DMS153 treated with DMSO at 0.1 percent for 48 hours (cell line): ENCODE data around the gene MLF1.
"Not testable (repeated sequence)": the region's sequence is repeated elsewhere in the genome, so short reads cannot be mapped to it uniquely, and the experiment has no call there.

Experiments used
- DNase-seq: peaks from one replicate; lab custom pipeline; 2025; ENCODE audit not compliant: unreplicated experiment; lab: John Stamatoyannopoulos, UW

Gene MLF1

DNA sequence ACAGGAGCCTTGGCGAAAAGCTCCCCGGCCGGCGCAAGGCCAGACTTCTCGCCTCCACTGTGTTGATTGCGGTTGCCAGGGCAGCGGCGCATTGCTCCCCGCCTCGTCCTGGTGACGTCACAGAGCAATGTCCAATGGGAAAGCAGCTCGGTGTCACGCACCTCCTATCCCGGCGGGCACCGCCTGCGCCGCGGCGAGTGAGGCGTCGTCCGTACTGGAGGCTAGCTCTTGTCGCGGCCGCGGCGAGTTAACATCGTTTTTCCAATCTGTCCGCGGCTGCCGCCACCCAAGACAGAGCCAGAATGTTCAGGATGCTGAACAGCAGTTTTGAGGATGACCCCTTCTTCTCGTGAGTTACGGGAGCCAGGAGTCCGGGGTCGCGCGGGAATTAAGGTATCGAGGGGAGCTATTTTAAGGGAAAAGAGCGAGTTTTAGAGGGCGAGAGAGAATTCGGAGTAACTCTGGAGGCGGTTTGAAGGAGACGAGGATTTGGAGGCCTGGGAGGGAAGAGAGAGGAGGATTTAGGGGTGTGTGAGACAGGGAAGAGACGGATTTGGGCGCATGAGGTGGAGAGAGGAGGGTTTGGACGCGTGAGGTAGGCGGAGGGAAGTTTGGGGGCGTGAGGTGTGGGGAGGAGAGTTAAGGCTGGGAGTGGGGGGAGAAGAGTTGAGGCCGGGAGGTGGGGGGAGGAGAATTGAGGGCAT is at the start of gene MLF1:
Gene MLF1, plus strand, starts transcription at position 196 of the 704 bp plus-strand sequence. Its CDS starts 107 bp downstream, at position 303.
- DNase-seq: peak; percentile 73

DNA sequence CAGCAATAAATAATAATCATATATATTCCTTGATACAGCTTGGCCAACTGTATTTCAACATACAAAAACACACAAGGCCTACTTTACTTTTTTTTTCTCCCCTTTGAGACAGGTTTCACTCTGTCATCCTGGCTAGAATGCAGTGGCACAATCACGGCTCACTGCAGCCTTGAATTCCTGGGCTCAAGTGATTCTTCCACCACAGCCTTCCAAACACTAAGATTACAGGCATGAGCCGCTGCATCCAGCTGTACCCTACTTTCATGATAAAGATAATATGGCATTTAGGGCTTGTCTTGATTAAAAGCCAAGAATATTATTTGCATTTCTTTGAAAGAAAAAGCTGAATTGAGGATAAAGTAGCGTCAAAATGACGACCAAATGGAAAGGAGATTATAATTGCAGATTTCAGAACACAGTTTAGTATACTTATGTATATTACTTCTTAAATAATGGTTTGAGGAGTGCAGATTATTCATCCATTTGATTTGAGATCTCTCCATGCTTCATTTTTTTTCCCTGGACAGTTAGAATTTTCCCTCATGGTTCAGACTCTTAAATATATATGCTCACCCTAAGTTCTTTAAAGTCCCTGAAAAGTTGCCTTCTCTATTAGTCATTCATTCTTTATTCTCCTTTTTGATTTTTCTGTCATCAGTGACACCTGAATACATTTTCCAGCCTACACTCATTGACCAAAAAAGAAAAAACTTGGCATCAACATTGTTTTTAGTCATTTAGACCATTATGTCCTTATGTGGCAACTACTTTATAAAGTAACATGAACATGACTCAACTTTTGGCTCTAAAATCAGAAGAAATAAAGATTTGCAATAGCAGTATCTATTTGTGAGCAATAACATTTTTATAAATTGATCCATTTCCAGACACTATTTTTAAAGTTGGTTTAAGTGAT is 48.5 kb upstream of the MLF1 start:
- no peak for DNase-seq

- DNase-seq: no peak
These were observed 42.8 kb upstream of the MLF1 start for GRCh38 chr3:158528076-158528674.

GRCh38 chr3:158531334-158531733 is 39.7 kb upstream of the MLF1 start:
- peak; percentile 16 for DNase-seq

GRCh38 chr3:158532099-158532734 is 38.8 kb upstream of the MLF1 start:
- DNase-seq: peak; percentile 24

DNA sequence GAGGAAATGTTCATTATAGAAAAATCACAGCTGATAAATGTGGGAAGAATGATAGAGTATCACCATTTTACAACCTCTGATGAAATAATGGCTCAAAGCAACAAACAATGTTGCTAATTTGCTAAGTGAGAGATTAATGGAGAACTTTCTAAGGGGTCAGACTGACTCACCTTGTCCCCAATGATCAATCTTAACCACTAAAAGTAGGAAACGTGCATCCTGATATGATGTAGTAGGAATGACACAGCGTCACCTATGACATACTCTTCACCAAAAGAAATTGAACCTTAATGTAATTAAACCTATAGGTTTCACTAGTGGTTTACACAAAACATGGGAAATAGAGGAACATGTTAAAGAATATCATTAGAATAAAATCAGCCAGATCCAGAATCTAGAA is 35.1 kb upstream of the MLF1 start:
- DNase-seq: no peak

DNA sequence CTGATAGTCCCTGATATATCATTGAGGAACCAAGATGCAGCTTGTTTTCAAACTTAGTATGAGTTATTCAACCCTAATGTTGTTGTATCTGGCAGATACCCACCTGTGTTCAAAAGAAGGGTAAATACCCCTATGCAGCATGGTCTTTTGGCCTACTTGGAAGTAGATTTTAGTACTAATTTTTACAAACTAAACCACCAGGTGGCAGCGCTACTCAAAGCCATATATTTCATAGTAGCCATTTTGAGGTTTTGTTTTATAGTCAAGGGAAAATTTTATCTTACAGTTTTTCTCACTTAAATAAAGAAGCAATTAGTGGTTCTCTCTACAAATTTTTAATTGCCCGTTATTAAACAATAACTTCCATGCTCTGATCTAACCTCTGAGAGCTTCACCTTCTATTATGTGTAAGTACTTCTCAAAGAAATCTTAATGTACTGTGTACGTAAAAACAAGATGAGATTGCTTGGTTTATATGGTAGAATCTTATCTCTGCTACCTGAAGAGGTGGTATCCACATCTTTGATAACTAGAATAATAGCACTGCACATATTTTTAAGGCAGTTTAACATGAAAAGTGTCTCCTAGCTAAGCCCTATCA is 31.5 kb upstream of the MLF1 start:
- peak; percentile 31 for DNase-seq

GRCh38 chr3:158540066-158540465 is 30.9 kb upstream of the MLF1 start:
- no peak for DNase-seq

DNA sequence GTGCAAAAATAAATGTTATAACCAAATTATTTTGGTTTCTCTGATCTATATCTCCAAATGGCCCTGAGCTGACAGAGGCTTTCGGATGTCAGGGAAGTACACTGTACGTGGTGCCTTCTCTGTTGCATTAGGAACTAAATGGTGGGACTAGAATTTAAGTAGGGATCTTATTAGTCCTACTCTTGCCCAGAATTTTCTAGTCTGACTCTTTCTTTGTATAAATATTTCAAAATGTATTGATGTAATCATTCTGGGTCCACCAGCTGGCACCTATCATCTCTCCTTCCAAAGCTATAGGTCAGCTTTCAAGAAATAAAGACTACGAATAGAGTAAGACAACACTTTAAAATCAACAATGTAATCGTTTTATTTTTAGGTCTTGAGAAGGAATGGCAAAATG is 22.3 kb upstream of the MLF1 start:
- DNase-seq: no peak

DNA sequence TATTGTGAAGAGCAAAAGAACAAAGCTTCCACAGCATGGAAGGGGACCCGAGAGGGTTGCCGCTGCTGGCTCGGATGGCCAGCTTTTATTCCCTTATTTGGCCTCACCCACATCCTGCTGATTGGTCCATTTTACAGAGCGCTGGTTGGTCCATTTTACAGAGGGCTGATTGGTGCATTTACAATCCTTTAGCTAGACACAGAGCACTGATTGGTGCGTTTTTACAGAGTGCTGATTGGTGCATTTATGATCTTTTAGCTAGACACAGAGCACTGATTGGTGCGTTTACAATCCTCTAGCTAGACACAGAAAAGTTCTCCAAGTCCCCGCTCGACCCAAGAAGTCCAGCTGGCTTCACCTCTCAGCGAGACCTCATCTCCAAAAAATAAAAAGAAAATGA is 21.1 kb upstream of the MLF1 start:
- not testable (repeated sequence) for DNase-seq

DNA sequence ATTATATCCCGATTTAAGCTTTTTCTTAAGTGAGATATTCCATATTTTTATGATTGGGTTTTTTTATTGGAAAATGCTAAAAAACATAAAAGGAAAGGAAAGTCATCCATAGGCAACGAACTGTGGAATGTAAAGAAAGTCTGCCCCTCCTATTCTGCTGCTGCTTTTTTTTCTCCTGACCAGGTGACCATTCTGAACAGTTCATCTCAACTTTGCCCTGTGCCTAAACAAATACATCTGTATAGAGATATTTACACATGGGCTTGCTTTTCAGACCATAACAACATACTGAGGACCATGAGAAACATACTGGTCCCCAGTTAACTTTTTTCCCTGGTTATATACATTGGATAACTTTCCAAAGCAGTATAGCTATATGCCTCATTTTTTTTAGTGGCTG is 18.9 kb upstream of the MLF1 start:
- DNase-seq: no peak

GRCh38 chr3:158559504-158559903 is 11.5 kb upstream of the MLF1 start:
- no peak for DNase-seq

GRCh38 chr3:158560979-158561378 is 10.0 kb upstream of the MLF1 start:
- no peak for DNase-seq

DNA sequence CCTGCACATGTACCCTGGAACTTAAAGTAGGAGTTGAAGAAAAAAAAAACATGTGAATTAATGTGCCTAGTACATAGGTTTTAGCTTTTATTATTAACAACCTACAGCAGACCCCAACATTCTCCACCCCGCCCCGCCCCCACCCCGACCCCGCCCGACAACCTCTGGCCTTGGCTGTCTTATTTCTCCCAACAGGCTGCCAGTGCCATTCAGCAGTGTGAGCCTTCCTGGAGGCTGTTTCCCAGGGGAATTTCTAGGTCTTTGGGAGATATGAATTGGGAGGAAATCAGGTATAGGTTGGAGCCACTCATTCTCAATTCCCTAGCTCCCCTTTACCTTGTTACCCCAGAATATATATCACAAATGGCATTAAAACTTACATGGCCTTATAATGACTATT is 8.3 kb upstream of the MLF1 start:
- DNase-seq: no peak

- no peak for DNase-seq
These were observed 7.9 kb upstream of the MLF1 start for GRCh38 chr3:158563076-158563475.

GRCh38 chr3:158565076-158565475 is 5.9 kb upstream of the MLF1 start:
- DNase-seq: no peak

- no peak for DNase-seq
These were observed 2.2 kb upstream of the MLF1 start for GRCh38 chr3:158568784-158569183.

DNA sequence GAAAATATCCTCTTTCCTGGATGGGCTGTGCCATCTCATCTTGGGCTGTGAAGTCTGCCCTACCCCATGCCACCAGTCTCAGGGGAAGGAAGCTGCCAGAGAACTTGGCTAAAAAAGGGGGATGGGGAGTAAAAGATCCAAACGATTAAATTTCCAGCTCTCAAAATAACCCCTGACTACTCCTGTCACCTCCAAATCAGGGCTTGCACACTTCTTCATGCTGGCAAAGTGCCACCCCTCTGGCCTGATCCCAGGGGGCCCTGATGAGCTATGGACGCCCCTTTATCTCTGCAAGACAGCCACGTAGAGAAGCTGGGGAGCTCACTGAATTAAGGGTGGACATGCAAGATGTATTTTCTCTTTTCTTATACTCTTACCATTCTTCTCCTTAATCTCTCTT is 1.2 kb upstream of the MLF1 start:
- DNase-seq: no peak

DNA sequence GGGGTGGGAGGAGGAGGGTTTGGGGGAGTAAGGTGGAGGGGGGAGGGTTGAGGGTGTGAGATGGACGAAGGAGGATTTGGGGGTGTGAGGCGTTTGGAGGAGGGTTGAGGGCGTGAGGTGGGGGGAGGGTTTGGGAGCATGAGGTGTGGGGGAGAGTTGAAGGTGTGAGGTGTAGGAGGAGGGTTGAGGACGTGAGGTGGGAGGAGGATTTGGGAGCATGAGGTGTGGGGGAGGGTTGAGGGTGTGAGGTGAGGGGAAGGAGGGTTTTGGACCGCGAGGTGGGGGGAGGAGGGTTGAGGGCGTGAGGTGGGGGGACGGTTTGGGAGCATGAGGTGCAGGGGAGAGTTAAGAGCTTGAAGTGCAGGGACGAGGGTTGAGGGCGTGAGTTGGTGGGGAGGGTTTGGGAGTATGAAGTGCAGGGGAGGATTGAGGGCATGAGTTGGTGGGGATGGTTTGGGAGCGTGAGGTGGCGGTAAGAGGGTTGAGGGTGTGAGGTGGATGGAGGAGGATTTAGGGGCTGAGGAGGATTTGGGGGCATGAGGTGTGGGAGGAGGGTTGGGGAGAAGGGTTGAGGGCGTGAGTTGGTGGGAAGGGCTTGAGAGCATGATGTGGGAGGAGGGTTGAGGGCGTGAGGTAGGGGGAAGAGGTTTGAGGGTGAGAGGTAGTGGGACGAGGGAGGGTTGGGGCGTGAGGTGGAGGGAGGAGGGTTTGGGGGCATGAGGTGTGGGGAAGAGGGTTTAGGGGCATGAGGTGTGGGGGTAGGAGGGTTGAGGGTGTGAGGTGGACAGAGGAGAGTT is 1.2 kb downstream of the MLF1 start:
- DNase-seq: no peak

DNA sequence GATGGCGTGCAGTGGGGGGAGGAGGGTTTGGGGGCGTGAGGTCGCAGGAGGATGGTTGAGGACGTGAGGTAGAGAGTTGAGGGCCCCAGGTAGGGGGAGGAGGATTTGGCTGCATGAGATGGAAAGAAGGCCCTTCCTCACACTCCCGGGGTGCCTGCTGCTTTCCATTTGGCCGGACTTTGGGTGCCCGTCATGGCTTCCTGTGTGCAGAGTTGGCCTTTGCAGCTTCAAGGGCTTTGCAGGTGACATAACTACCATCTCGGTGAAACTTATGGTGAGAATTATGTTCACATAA is 1.7 kb downstream of the MLF1 start:
- DNase-seq: no peak
